HEK293T (cell line): ENCODE data around the gene IGFBP5.

Experiments used
- FOXM1 ChIP-seq: fragments of 450-650 bp; IDR thresholded peaks from 2 replicates; pipeline ENCODE4 v1.6.1; 2017; ENCODE audit warnings: mild to moderate bottlenecking, borderline replicate concordance
- TARDBP ChIP-seq: fragments of 450-650 bp; IDR thresholded peaks from 2 replicates; pipeline ENCODE4 v1.6.1; 2016

DNA sequence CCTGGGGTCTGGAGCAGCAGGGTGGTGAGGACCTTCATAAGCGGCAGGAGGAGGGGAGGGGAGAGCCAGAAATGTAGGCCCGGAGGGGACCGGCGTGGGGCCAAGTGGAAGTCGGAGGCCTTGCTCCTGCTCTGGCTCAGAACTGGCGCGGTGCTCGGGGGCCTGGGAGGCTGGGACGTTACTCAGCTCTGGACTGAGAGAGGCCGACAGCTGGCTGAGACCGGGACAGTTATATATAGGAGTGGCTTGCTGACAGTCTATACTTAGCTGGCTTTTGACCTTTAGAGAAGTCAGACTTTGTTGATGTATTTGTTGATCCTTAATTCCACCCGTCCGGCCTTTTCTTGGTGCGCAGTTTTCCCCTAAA lies 15.7 kb downstream of the IGFBP5 start:
- TF ChIP-seq FOXM1 (no peak), TARDBP (no peak)
